HepG2 (cell line): ENCODE data around the gene COQ8B. TPM values are rescaled to one million over a fixed set of nuclear protein-coding genes. Genes with fewer than 3 reads are reported as not detected.

Experiments used
- BORCS8-MEF2B ChIP-seq: sonication (generic); formaldehyde crosslinking; IDR thresholded peaks from 2 replicates; pipeline ENCODE4 v1.8.0; 2022; ENCODE audit warnings: mild to moderate bottlenecking, missing genetic modification reagents
- HDAC6 ChIP-seq: fragments of 200-600 bp; sonication (generic); IDR thresholded peaks from 2 replicates; pipeline ENCODE4 v1.7.0; 2017; ENCODE audit warnings: mild to moderate bottlenecking, antibody characterized with exemption, low read length, low read depth
- HOXA3 ChIP-seq: sonication (generic); formaldehyde crosslinking; IDR thresholded peaks from 2 replicates; pipeline ENCODE4 v1.5.0; 2020; ENCODE audit warnings: missing genetic modification reagents
- LCORL ChIP-seq, 2 experiments: fragments of 450-650 bp in 1 of 2; sonication (generic) in 1 of 2; formaldehyde crosslinking in 1 of 2; IDR thresholded peaks; 2 replicates each; pipeline versions ENCODE4 v1.5.0 to v1.6.1; 2017 to 2020; ENCODE audit warnings: antibody characterized with exemption in 1 of 2, missing genetic modification reagents in 1 of 2
- NONO ChIP-seq, 2 experiments: fragments of 450-650 bp in 1 of 2; sonication (generic) in 1 of 2; formaldehyde crosslinking in 1 of 2; IDR thresholded peaks in 1 of 2; conservative IDR thresholded peaks in 1 of 2; 2 replicates each; pipeline versions ENCODE4 v1.6.1 to v1.8.0; 2017 to 2022; ENCODE audit warnings: mild to moderate bottlenecking in 1 of 2, missing genetic modification reagents in 1 of 2, moderate library complexity in 1 of 2
- SALL1 ChIP-seq: sonication (generic); formaldehyde crosslinking; IDR thresholded peaks from 2 replicates; pipeline ENCODE4 v1.8.0; 2022; ENCODE audit warnings: mild to moderate bottlenecking, missing genetic modification reagents
- SETDB1 ChIP-seq: sonication (generic); formaldehyde crosslinking; IDR thresholded peaks from 2 replicates; pipeline ENCODE4 v1.5.1; 2020; ENCODE audit warnings: missing genetic modification reagents, mild to moderate bottlenecking, borderline replicate concordance
- ZNF878 ChIP-seq: sonication (generic); formaldehyde crosslinking; IDR thresholded peaks from 2 replicates; pipeline ENCODE4 v1.8.1; 2023; ENCODE audit warnings: mild to moderate bottlenecking, missing genetic modification reagents, moderate library complexity
- polyA plus RNA-seq, 8 experiments: library from polyadenylated mRNA; depleted of rRNA in 3 of 8; stranded (reverse) in 7 of 8; unstranded in 1 of 8; fragments of >200 nt; fragmentation: Illumina TruSeq in 4 of 8; extraction: Trizol in 4 of 8; gene quantifications; 2 replicates each; pipeline versions ENCODE4 v1.2.1 to v1.2.3, GENCODE V29; 2011 to 2016; ENCODE audit warnings: low read depth in 4 of 8, missing spikeins in 1 of 8, mixed read lengths in 1 of 8; ENCODE audit not compliant: insufficient read depth in 1 of 8
- total RNA-seq, 5 experiments: library from RNA; depleted of rRNA; stranded (reverse); fragments of >200 nt; fragmentation: Illumina TruSeq; extraction: Trizol; gene quantifications; 2 replicates each; pipeline ENCODE4 v1.2.3, GENCODE V29; 2016; ENCODE audit warnings: low read depth in 1 of 5
- TF ChIP-seq, protein P1 (sequence below): sonication (generic); formaldehyde crosslinking; IDR thresholded peaks from 2 replicates; pipeline ENCODE4 v1.4.0; 2020; ENCODE audit warnings: missing genetic modification reagents
- TF ChIP-seq, protein P2 (sequence below): sonication (generic); formaldehyde crosslinking; conservative IDR thresholded peaks from 2 replicates; pipeline ENCODE4 v1.8.0; 2022; ENCODE audit warnings: missing genetic modification reagents
- TF ChIP-seq, protein P3 (sequence below): sonication (generic); formaldehyde crosslinking; IDR thresholded peaks from 2 replicates; pipeline ENCODE4 v1.5.0; 2020; ENCODE audit warnings: mild to moderate bottlenecking, missing genetic modification reagents, moderate library complexity

The COQ8B gene
- total and polyA plus RNA-seq, 2 of the 13 experiments (the other 11 are each of a cell fraction or from before 2014, with no cell fraction given) = 12.3 to 17.2 TPM

DNA sequence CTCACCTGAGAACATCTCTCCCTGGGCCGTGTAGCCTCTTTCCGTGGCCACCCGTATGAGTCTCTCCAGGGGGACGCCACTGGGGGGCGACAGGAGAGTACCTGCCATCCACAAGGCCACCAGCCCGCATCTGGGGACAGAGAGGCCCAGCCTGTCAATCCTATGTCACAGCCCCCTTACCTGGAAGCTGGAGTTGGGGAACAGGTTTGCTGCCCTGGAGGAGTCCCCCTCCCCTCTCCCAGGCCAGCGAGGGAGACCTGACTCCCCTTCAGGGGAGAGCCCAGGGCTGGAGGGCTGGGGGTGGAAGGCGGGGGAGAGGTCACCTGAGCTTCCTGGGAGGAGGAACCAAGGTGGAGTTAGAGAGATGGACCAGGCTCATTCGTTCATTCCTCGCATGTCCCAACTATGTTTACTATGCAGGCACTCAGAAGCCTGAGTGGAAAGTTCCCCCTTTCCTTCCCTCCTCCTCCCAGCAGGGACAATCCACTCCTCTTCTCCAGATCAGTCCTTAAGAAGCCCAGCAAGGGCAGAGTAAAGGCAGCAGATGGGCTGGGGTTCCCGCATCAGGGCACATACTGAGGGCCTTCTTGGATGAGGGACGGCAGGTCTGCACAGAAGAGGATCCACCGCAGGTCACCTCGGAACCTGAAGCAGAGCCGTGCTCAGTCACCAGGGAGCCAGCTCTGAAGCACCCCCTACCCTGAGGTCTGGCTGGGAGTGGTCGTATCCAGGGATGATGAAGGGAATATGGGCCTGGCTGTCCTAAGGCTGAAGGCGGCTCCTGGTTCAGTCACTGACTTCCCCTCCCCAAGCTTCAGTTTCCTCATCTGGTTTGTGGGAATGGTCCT lies 28.1 kb upstream of the COQ8B start (continued):
- TF ChIP-seq, protein P1, sequence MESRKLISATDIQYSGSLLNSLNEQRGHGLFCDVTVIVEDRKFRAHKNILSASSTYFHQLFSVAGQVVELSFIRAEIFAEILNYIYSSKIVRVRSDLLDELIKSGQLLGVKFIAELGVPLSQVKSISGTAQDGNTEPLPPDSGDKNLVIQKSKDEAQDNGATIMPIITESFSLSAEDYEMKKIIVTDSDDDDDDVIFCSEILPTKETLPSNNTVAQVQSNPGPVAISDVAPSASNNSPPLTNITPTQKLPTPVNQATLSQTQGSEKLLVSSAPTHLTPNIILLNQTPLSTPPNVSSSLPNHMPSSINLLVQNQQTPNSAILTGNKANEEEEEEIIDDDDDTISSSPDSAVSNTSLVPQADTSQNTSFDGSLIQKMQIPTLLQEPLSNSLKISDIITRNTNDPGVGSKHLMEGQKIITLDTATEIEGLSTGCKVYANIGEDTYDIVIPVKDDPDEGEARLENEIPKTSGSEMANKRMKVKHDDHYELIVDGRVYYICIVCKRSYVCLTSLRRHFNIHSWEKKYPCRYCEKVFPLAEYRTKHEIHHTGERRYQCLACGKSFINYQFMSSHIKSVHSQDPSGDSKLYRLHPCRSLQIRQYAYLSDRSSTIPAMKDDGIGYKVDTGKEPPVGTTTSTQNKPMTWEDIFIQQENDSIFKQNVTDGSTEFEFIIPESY (CRISPR knock-in tag) = 0 out of 2 replicates have a peak, but pooled peaks have one; percentile 43
- TF ChIP-seq BORCS8-MEF2B (CRISPR knock-in tag) (no peak), HDAC6 (no peak), NONO (IDR thresholded peaks at IDR 0.05) (no peak), NONO (CRISPR knock-in tag; conservative IDR thresholded peaks at IDR 0.05) (0 out of 2 replicates have a peak, but pooled peaks have one; percentile 23), ZNF878 (0 out of 2 replicates have a peak, but pooled peaks have one; percentile 2), LCORL (IDR thresholded peaks at IDR 0.05) (no peak), LCORL (CRISPR knock-in tag; IDR thresholded peaks at IDR 0.05) (peak; percentile 39; the same call in 1 of the 2 replicates), SETDB1 (no peak), SALL1 (CRISPR knock-in tag) (peak; percentile 25; the same call in 1 of the 2 replicates), HOXA3 (CRISPR knock-in tag) (0 out of 2 replicates have a peak, but pooled peaks have one; percentile 7)
- TF ChIP-seq, protein P2, sequence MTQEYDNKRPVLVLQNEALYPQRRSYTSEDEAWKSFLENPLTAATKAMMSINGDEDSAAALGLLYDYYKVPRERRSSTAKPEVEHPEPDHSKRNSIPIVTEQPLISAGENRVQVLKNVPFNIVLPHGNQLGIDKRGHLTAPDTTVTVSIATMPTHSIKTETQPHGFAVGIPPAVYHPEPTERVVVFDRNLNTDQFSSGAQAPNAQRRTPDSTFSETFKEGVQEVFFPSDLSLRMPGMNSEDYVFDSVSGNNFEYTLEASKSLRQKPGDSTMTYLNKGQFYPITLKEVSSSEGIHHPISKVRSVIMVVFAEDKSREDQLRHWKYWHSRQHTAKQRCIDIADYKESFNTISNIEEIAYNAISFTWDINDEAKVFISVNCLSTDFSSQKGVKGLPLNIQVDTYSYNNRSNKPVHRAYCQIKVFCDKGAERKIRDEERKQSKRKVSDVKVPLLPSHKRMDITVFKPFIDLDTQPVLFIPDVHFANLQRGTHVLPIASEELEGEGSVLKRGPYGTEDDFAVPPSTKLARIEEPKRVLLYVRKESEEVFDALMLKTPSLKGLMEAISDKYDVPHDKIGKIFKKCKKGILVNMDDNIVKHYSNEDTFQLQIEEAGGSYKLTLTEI (CRISPR knock-in tag) = no peak
- TF ChIP-seq, protein P3, sequence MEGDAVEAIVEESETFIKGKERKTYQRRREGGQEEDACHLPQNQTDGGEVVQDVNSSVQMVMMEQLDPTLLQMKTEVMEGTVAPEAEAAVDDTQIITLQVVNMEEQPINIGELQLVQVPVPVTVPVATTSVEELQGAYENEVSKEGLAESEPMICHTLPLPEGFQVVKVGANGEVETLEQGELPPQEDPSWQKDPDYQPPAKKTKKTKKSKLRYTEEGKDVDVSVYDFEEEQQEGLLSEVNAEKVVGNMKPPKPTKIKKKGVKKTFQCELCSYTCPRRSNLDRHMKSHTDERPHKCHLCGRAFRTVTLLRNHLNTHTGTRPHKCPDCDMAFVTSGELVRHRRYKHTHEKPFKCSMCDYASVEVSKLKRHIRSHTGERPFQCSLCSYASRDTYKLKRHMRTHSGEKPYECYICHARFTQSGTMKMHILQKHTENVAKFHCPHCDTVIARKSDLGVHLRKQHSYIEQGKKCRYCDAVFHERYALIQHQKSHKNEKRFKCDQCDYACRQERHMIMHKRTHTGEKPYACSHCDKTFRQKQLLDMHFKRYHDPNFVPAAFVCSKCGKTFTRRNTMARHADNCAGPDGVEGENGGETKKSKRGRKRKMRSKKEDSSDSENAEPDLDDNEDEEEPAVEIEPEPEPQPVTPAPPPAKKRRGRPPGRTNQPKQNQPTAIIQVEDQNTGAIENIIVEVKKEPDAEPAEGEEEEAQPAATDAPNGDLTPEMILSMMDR (CRISPR knock-in tag) = peak; percentile 62
